Adrenal gland (tissue), 5 donors: ENCODE results near the gene SEC16A.

ENCODE experiments used
- CTCF ChIP-seq, 6 experiments: fragments of 450-650 bp in 4 of 6; fragments of 200-600 bp in 2 of 6; sonication (generic) in 1 of 6; IDR thresholded peaks; 1 replicate in 5 of 6; 2 replicates in 1 of 6; pipeline versions ENCODE4 v1.5.1 to v1.8.0; 2016 to 2021; ENCODE audit warnings: antibody characterized with exemption in 6 of 6, mild to moderate bottlenecking in 2 of 6, moderate library complexity in 1 of 6
- POLR2A ChIP-seq, 2 donors: fragments of 450-650 bp; IDR thresholded peaks; one replicate each; pipeline ENCODE4 v1.6.1; 2017; ENCODE audit warnings: antibody characterized with exemption in 2 of 2, mild to moderate bottlenecking in 2 of 2, moderate library complexity in 1 of 2
- donor health status: DM: no; HTN: no; CAD: no.

GRCh38 chr9:136432591-136432990 lies 50.2 kb downstream of the SEC16A start:
- TF ChIP-seq CTCF (IDR thresholded peaks at IDR 0.05) (no peak), POLR2A (IDR thresholded peaks at IDR 0.05) (no peak)
